GM12865 (cell line): Measurements from ENCODE around the gene TTC33.

Source experiments
- DNase-seq: peaks from one replicate; pipeline ENCODE4 v3.0.0; 2010; ENCODE audit warnings: low read depth
- H3K4me3 ChIP-seq: 2 replicates; pipeline ENCODE4 v1.5.1; 2011; ENCODE audit warnings: mild to moderate bottlenecking, low read depth, low read length, control low read depth
- TF ChIP-seq, protein P1 (sequence below): IDR thresholded peaks from 2 replicates; pipeline ENCODE4 v1.5.1; 2011; ENCODE audit warnings: low read length, control low read depth, low read depth, inconsistent platforms; ENCODE audit not compliant: insufficient read depth; ENCODE audit errors: missing control alignments

Gene TTC33

DNA sequence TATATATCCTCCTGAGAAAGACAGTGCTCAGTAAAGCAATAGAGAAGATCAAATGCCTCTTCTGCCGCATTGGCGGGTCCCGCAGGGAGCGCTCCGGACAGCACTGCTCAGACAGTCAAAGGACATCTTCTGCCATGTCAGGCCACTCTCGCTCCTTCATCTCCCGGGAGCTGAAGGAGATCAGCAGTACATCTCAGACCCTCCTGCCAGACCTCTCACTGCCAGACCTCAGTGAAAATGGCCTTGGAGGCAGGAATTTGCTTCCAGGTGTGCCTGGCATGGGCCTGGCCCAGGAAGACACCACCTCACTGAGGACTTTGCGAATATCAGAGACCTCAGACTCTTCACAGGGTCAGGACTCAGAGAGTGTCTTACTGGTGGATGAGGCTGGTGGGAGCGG, 63.9 kb downstream of the TTC33 start:
- TF ChIP-seq, protein P1, sequence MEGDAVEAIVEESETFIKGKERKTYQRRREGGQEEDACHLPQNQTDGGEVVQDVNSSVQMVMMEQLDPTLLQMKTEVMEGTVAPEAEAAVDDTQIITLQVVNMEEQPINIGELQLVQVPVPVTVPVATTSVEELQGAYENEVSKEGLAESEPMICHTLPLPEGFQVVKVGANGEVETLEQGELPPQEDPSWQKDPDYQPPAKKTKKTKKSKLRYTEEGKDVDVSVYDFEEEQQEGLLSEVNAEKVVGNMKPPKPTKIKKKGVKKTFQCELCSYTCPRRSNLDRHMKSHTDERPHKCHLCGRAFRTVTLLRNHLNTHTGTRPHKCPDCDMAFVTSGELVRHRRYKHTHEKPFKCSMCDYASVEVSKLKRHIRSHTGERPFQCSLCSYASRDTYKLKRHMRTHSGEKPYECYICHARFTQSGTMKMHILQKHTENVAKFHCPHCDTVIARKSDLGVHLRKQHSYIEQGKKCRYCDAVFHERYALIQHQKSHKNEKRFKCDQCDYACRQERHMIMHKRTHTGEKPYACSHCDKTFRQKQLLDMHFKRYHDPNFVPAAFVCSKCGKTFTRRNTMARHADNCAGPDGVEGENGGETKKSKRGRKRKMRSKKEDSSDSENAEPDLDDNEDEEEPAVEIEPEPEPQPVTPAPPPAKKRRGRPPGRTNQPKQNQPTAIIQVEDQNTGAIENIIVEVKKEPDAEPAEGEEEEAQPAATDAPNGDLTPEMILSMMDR: no peak
- DNase-seq: no peak

DNA sequence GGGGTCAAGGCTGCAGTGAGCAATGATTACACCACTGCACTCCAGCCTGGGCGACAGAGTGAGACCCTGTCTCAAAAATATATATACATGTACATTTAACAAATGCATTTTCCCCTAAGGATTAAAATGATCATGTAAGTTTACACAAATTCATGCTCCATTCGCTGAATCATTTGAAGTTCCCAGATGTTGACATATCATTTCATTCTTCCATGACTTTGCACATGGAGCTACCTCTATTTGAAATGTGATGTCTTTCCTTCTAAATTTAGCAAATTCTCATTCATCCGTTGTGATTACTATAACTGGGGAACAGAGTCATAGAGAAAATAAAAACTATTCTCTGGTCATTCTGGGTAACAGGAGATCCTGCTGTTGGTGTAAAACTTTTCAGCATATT, 65.5 kb downstream of the TTC33 start:
- no peak overlapping the region for H3K4me3 ChIP-seq
- TF ChIP-seq, protein P1: no peak

More for the DNA sequence above, 63.9 kb downstream of the TTC33 start:
- H3K4me3 ChIP-seq: no peak overlapping the region

GRCh38 chr5:40689438-40689837, 66.3 kb downstream of the TTC33 start:
- no peak overlapping the region for H3K4me3 ChIP-seq
- TF ChIP-seq, protein P1: no peak
- peak; percentile 39 for DNase-seq

More for the DNA sequence above, 65.5 kb downstream of the TTC33 start:
- no peak for DNase-seq

GRCh38 chr5:40688996-40689395, 66.8 kb downstream of the TTC33 start:
- DNase-seq: no peak
- TF ChIP-seq, protein P1: no peak
- H3K4me3 ChIP-seq: no peak overlapping the region

- TF ChIP-seq, protein P1: peak; percentile 78
- peak; percentile 89 for DNase-seq
- H3K4me3 ChIP-seq: no peak overlapping the region
Measured at GRCh38 chr5:40688127-40688761, 67.5 kb downstream of the TTC33 start.

GRCh38 chr5:40687321-40687720, 68.4 kb downstream of the TTC33 start:
- H3K4me3 ChIP-seq: no peak overlapping the region
- DNase-seq: peak; percentile 28
- TF ChIP-seq, protein P1: no peak

GRCh38 chr5:40685976-40686486, 69.7 kb downstream of the TTC33 start:
- DNase-seq: no peak

More at GRCh38 chr5:40685976-40686486, 69.7 kb downstream of the TTC33 start:
- no peak overlapping the region for H3K4me3 ChIP-seq
- TF ChIP-seq, protein P1: no peak
